Hematopoietic multipotent progenitor cell treated with erythropoietin and hydrocortisone succinate and interleukin-3 and kit ligand, for 17 days (in vitro differentiated cells): ENCODE data around the gene ROBO1.

Experiments
- DNase-seq: peaks from one replicate; pipeline ENCODE4 v3.0.0-alpha.2; 2015; ENCODE audit warnings: low spot score

ROBO1 gene

DNA sequence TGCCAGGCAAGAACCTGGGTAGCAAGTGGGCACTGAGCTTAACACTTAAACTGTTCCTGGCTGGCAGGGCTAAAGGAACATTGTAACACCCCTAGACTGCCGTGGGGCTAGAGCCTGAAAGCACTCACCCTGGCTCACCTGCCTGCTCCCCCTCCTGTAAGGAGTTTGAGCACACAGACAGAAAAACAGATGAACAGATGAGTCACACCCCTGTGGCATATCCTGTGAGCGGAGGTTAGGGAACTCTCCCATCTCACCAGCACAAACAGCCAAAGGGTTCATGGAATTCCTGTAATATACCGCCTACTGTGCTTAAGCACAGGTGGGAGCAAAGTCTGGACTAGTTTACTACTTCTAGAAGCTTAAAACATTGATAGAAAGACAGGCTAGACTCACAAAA lies 300.1 kb downstream of the ROBO1 start:
- no peak for DNase-seq

DNA sequence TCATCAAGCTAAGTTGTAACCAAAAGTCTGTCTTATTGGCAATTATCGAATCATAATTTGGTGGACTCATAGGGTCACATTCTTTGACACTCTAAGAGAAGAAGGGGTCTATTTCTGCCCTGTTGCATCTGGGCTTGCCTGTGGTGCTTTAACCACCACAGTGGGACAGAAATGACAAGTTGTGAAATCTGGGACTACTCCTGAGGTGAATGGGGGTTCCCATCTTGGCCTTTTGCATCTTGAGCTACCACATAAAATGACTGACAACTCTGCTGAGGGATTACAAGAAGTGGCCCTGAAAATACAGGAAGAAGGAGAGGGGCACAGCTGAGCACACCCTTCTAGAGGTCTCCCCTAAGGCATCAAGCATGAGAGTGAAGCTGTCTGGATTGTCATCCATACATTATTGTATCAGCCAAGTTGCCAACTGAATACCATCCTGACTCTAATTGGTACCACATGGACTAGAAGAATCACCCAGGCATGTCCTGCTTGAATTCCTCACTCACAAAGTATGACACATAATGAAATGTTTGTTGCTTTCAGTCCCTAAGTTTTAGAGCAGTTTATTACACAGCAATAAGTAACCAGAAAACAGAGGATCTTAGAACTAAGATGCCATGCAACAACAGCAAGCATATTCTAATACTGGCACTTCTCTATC lies 306.5 kb downstream of the ROBO1 start:
- no peak for DNase-seq

DNA sequence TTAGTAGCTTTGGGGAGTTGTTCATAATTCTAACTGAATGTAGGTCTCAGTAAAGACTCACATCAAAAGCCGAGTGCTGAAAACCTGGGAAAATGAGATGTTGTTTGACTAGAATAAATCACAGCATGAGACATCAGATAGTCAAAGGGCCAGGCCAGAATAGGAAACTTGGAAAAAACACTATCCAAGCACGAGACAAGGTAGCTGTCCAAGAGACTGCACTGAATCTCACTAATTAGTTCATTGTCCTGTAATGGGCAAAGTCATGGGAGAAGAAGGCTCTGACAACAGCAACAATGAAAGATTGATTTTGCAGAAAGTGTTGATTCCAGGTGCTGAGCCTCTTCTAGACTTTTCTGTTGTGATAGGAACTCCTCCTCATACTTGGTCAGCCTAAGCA lies 314.2 kb downstream of the ROBO1 start:
- no peak for DNase-seq

DNA sequence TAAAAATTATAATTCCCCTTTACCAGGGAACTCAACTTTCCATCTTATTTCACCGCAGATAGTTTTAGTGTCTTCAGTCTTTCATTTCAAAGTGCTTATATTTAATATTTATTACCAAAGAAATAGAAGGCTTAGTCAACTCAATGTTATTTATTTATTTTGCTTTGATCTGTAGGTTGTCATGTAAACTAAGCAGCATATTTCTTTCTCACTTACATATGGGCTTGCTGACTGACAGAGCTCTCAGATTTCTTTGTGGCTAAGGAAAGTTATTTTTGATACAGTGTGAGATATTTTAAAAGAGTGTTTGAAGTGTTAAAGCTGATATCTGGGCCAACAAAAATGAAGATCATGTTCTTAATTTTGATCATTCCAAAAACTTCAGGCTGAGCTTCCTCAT lies 331.4 kb downstream of the ROBO1 start:
- no peak for DNase-seq

DNA sequence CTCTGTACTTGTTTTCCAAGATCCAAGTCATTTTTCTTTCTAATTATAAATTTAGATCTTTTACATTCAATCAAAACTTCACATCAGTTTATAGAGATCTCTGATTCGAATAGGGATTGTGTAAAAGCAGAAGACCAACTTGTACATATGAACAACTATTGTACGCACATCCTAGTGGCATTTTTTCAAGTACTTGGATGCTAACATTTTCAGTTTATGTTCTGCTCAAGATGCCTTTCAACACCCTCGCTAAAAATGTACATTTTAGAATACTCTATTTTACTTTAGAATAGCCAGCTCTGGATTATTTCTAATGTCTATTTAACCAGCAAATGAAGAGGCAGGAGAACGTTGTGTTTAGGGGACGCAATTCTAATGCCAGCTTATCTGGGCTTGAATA lies 340.7 kb downstream of the ROBO1 start:
- no peak for DNase-seq

DNA sequence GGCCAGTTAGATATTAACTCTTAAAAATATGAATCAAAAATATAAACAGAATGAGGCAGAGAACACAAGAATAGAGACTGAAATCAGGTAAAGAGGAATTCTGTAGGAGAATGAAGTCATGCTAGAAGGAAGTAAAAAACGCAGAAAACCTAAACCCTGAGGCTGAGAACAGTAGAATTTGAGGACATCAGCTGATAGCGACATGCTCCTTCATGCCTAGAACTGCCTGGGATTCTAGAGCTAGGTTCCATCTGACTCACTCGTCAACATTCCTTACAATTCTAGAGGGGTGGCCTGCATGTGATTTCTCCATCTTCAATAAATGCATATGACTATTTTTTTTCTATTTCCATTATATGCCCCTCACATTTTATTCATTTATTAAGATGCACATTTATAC lies 343.0 kb downstream of the ROBO1 start:
- no peak for DNase-seq

DNA sequence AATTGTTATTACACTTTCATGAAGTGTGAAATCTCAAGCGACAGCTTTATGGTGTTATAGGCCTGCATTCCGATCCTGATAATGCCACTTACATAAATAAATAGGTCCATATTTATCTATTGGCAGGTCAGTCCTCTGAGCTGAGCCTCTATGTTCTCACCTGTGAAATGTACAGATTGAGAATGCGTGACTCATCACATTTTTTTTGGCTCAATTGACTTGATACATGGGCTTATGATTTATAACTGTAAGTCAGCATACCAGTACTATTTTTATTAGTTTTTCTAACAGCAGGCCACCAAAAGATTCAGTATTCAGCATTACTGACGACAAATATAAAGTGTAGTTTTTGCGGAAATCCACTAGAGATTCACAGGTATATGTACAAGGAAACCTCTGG lies 344.4 kb downstream of the ROBO1 start:
- no peak for DNase-seq

DNA sequence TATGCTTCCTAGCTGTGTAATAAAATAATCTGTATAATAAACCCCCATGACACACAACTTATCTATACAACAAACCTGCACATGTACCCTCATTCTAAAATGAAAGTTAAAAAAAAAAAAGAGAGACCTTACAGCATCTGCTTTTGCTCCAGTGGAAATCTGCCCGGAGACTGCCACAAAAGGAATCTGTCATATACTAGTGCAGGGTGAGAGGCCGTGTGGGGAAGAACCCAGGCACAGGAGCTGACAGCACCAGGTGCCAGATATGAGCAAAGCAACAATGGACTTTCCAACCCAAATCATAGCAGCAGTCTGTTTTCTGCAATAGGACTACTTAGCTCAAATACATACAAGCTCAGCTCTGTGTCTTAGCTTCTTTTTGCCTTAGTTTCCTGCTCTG lies 346.5 kb downstream of the ROBO1 start:
- no peak for DNase-seq

DNA sequence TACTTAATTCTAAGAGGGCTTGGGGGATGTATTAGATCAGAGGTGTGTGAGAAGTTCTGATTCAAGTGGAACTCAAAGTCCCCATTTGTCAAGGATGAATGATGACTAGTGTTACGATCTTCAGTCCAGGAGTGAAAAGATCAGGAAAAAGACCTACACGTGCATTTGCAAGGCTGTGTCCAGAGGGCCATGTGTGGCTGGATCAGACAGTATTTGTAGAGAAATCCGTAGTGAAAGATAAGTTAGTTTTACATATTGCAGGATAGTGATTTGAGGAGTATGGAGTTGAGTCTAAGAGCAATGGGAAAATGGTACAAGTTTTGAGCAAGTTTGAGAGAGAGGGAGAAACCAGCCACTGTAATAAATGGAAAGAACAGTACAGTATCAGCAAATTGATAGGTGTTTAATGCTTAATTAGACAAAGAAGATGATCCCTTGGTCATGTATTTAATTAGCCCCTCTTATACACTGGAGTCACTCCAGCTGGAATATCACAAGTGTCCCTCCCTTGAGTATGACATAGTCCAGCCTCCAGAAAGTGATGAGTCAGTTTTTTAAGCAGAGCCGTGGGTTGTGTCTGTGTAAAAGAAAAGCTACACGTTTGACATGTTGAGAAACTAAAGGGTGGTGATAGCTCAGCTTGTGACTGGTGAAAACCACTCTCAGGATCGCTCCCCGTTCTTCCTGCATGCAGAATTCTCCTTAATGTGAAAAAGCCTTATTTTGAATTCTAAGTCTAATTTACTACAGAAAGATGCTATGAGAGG lies 348.8 kb downstream of the ROBO1 start:
- no peak for DNase-seq

DNA sequence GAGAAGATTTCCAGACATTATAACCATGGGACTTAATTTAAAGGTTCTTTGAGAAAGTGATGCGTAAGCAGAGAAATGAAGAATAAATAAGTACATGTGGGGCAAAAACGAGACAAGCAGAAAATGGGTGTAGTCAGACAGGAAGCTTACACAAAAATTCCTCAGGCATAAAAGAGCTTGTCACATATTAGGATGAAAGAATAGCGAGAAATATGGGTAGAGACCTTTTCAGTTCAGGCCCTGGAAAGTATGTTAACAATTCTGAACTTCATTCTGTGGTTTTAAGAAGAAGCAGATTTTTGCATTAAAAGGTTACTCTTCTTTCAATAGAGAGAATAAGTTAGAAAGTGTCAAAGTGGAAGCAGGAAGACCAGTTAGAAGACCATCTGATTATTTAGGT lies 352.4 kb downstream of the ROBO1 start:
- DNase-seq: no peak

DNA sequence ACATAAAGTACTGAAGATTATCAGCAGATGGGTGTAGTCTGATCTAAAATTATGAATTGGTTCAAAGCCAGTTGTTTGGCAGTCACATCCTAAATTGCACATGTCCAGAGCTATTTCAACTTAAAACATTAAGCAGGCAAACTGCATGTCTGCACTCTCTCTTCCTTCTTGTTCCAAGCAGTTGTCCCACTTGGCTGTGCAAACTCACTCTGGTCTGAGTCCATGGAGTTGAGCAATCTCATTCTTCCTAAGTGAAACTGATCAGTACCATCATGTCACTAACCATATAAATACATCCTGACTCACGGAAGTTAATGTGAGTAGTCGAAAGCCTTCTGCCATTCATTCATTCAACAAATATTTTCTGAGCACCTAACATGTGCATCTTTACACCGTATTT lies 353.0 kb downstream of the ROBO1 start:
- no peak for DNase-seq

DNA sequence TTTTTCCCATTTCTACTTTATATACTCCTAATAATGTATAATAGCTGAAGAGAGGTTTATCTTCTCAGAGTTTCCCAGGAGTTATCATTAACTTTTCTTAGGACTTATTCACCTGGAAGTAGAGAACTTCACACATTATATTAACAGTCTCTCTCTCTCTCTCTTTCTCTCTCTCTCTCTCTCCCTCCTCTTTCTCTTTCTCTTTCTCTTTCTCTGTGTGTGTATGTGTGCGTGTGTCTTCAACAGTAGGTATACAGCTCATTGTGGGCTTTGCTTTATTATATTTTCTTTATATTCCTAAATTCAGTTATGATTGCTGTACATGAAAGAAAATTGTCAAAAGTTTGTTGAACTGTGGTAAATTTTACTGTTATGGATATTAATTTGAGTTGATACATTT lies 353.8 kb downstream of the ROBO1 start:
- no peak for DNase-seq

DNA sequence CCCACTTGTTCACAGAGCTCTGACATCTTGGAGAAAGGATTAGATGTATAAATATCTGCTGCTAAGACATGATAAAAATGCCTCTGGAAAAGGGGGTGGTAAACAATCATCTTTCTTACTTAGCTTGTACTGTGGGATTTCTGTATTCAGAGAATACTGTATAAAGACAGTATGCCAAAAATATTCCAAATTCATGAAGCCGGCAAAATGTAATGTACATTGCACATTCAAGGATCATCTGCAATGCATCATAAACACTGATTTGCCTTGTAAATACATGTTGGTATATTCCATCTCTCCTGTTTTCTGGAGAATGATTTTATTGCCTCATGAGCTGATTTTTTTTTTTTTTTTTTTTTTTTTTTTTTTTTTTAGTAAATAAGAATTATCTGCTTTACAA lies 355.3 kb downstream of the ROBO1 start:
- DNase-seq: no peak

DNA sequence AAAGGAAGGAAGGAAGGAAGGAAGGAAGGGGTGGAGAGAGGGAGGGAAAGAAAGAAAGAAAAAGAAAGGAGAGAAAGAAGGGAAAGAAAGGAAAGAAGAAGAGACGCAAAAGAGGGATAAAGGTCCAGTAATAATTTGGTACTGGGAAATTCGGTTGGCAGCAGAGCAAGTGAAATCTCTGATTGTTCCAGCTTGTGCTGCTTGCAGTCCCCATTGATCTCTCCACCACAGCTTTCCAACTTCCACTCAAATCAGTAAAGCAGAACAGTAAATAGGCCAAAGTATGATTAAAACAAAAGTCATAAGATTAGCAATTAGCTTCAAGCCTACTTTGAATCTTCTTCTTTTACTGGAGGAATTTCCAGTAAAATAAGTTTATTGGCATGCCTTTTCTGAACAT lies 357.2 kb downstream of the ROBO1 start:
- no peak for DNase-seq

DNA sequence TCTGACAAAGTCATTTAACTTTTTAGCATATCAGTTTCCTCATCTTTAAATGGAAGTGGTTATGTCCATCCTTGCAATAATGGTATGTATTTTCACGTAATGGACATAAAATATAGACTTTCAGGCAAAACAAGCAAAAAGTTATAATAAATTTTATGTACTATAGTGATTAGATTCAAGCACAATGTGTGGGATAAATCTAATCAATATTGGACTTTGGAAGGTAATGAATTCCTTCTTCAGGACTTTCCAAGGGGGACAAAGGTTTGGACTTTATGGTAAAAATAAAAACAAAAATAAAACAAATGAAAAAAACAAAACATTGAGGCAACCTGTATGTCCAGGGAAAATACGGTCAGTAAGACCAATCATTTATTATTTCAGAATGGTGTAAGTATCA lies 357.7 kb downstream of the ROBO1 start:
- DNase-seq: no peak

DNA sequence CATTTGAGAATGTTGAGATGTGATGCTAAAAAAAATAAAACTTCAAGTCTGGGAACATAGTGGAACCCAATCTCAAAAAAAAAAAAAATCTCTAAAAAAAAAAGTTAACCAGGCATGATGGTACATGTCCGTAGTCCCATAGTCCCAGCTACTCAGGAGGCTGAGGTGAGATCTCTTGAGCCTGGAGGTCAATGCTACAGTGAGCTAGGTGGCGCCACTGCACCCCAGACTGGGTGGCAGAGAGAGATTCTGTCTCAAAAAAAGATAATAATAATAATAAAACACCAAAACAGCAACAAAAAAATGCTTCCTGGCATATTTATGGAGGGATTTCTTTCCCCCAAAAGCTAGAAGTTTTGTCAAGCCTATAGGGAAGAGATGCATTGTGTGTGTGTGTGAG lies 361.6 kb downstream of the ROBO1 start:
- no peak for DNase-seq

DNA sequence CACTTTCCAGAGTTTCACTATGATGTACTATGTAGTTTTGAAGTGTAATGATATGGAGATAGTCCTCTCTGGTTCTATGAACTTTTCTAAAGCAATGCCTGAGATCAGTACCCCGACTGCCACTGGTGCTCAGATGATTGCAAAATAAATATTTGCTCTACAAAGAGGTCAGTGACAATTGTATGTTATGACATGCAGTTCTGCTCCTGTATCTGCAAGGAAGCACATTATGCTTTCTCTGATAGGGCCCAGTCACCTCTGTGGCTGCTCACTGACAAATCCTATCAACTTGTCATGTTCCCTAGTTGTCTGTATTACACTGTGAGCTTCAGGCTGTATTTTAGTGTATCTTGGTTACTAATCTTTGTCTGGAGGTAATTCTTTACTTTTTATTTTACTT lies 362.6 kb downstream of the ROBO1 start:
- DNase-seq: no peak

DNA sequence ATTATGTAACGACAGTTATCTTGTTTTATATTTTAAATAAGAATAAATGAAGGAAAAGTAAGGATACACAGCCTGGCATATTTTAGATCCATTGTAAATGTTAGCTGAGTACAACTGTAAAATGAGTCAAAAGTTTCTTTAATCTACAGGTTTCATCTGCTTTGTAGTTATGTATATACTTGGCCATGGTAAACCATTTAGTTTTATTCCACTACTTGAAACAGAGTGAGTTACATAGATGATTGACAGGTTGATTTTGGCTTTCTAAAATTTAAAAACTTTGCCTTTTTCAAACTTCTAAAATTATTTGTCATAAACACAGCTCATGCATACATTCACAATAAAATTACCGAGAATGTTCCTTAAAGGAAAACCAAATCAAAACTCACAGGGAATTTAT lies 371.2 kb downstream of the ROBO1 start:
- no peak for DNase-seq

DNA sequence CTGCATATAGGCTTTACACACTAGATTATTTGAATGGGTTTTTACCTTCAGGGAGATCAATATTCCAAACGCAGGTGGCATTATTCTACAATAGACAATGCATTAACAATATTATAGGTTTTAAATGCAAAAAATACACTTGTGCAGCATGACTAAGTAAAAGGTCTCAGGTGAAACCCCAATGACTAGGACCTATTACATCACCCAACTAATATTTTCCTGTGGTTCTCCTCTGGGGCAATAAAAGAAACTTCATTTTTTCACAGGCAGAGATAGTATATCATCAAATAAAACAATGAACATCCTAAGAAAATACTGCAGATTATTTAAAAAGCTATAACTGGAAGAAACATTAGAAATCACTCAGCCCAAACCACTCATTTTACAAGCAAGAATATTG lies 375.3 kb downstream of the ROBO1 start:
- no peak for DNase-seq

DNA sequence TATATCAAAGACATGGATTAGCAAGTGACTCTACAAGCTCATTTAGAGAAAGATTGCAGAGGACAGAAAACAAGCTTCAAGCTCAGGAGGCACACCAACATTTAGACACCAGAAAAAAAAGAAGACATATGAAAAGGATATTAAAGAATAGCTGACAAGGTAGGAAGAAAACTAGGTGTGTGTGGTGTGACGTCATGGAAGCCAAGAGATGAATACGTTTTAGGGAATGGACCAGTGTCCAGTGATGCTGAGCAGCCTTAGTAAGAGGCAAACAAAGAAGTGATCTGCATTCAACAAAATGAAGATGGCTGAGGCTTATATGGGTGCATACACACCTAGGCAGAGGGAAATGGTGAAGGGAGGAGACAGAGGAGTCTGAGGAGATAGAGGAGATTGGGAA lies 377.4 kb downstream of the ROBO1 start:
- DNase-seq: no peak

DNA sequence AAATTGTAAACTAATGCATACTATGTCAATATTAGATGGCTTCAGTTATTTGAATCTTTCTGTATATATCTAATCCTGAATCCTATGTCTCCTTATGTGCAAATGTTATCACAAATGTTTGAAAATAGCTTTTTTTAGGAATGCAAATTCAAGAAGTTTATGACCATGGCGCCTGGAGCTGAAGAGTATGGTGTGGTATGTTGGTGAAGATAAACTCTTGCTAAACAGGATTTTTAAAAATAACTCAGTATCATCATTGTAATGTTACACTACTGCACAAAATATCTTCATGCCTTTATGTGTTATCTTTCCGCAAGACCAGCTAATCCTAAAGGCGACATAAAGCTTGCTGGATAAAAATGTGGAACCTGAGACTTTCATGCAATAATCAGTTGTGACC lies 382.6 kb downstream of the ROBO1 start:
- no peak for DNase-seq

DNA sequence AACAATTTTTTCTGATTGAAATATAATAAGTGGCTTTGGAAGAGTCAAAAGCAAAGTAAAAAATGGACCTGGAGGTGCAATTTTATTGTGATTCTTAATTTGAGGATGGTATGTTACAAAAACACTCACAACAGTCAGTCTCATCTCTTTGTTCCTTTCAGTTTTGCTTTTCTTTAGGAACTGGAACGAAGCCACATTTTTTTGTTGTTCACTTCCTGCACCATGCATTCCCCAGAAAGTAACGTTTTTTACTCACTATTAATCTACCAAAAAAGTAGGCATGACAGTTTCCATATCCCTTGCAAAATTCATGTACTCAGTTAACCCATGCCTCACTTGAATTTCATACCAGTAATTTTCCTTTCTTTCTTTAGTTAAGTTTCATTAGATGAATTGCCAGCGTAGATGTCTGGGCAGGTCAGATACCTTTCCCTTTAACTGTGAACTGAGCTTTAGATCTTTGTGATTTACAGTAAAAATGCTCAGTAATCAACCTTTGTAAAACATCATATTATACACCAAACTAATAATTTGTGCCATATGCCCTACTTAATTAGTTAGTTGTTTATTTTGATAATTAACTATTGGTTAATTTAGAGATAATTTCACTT lies 384.3 kb downstream of the ROBO1 start:
- no peak for DNase-seq

DNA sequence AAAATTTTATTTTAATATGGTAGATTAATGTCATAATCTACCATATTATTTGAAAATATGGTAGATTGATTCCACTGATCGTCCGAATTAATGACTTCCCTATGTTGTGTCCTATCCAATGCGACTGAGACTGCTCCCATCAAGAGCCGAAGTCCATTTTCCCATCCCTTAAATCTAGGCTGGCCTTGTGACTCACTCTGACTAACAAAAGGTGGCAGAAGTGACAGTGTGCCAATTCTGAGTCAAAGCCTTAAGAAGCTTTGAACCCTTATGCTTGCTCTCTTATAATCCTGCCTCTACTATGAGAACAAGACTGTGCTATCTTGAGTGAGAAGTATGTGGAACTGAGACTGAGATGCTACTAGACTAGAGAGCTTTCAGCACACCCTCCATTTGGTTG lies 387.2 kb downstream of the ROBO1 start:
- DNase-seq: no peak

DNA sequence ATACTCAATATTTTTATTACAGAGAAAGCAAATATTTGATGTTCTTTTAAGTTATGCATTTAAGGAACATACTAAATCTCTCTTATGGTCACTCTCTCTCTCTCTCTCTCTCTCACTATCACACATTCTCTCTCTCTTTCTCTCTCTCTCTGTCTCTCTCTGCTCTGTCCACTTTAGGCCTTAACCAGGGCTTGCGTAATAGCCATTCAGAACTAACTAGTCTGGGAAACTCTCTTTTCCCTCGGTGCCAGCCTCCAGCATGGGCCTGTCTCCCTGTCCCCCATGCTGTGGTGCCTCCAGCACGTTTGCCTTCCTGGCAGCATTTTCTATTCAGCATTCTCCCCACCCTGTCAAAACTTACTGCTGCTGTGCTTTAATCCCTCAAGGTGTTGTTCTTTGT lies 389.7 kb downstream of the ROBO1 start:
- DNase-seq: no peak
